ENCODE results near the gene SNX11.
"Not testable (repeated sequence)": the region's sequence is repeated elsewhere in the genome, so short reads cannot be mapped to it uniquely, and the experiment has no call there.

The SNX11 gene

GRCh38 chr17:48071654-48072053 is 35.9 kb upstream of the SNX11 start:
- DNase-seq (ENCODE audit: low spot score in 2 of 2) (no peak), ATAC-seq (replicated peaks; ENCODE audit: extremely low read depth, poor library complexity, severe bottlenecking) (no peak)
- Mint-ChIP-seq H3K36me3 (ENCODE audit: insufficient read depth) (peaks cover 28% of the 10 kb centered on the region), H3K27ac (ENCODE audit: low read depth) (no peak overlapping the region), H3K4me1 (no peaks in the 10 kb centered on the region), H3K9me3 (no peaks in the 10 kb centered on the region), H3K4me3 (no peak overlapping the region), H3K27me3 (no peaks in the 10 kb centered on the region)

DNA sequence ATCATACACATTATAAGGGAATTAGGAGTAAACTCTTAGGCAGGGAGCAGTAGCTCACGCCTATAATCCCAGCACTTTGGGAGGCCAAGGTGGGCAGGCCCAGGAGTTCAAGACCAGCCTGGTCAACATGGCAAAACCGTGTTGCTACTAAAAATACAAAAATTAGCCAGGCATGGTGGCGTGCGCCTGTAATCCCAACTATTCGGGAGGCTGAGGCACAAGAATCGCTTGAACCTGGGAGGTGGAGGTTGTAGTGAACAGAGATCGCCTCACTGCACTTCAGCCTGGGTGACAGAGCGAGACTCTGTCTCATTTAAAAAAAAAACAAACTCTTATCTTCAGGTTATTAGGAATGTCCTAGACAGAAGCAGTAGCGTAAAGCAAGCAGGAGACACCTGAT is 34.8 kb upstream of the SNX11 start:
- not testable (repeated sequence) for H3K9me3 Mint-ChIP-seq; H3K4me3 Mint-ChIP-seq; DNase-seq (ENCODE audit: low spot score in 2 of 2); ATAC-seq (replicated peaks; ENCODE audit: extremely low read depth, poor library complexity, severe bottlenecking); H3K27ac Mint-ChIP-seq (ENCODE audit: low read depth); H3K4me1 Mint-ChIP-seq; H3K27me3 Mint-ChIP-seq
- peaks cover 28% of the 10 kb centered on the region for H3K36me3 Mint-ChIP-seq (ENCODE audit: insufficient read depth)

- not testable (repeated sequence) for H3K4me1 Mint-ChIP-seq; ATAC-seq (replicated peaks; ENCODE audit: extremely low read depth, poor library complexity, severe bottlenecking); H3K4me3 Mint-ChIP-seq; H3K27ac Mint-ChIP-seq (ENCODE audit: low read depth); H3K9me3 Mint-ChIP-seq; H3K27me3 Mint-ChIP-seq; DNase-seq (ENCODE audit: low spot score in 2 of 2)
- H3K36me3 Mint-ChIP-seq (ENCODE audit: insufficient read depth): peaks cover 24% of the 10 kb centered on the region
Observed at GRCh38 chr17:48073566-48074094, 33.9 kb upstream of the SNX11 start.

- peak; percentile 52 for ATAC-seq (replicated peaks; ENCODE audit: extremely low read depth, poor library complexity, severe bottlenecking)
- Mint-ChIP-seq H3K9me3 (no peaks in the 10 kb centered on the region), H3K27me3 (no peaks in the 10 kb centered on the region), H3K4me1 (no peaks in the 10 kb centered on the region), H3K4me3 (no peak overlapping the region), H3K36me3 (ENCODE audit: insufficient read depth) (peaks cover 18% of the 10 kb centered on the region), H3K27ac (ENCODE audit: low read depth) (no peak overlapping the region)
- peak; percentile 63 to 70 for DNase-seq (ENCODE audit: low spot score in 2 of 2)
Observed at GRCh38 chr17:48074322-48075081, 33.1 kb upstream of the SNX11 start.

DNA sequence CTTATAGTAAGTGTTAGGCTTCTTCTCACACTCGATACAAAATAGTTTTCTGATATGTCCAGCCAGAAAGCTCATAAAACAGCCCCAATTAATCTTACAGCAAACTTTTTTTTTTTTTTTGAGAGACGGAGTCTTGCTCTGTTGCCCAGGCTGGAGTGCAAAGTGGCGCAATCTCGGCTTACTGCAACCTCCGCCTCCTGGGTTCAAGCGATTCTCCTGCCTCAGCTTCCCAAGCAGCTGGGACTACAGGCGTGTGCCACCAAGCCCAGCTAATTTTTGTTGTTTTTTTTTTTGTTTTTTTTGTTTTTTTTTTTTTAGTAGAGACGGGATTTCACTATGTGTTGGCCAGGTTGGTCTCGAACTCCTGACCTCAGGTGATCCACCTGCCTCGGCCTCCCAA is 30.4 kb upstream of the SNX11 start:
- H3K4me1 Mint-ChIP-seq; ATAC-seq (replicated peaks; ENCODE audit: extremely low read depth, poor library complexity, severe bottlenecking); H3K27me3 Mint-ChIP-seq; H3K4me3 Mint-ChIP-seq; DNase-seq (ENCODE audit: low spot score in 2 of 2); H3K36me3 Mint-ChIP-seq (ENCODE audit: insufficient read depth); H3K27ac Mint-ChIP-seq (ENCODE audit: low read depth); H3K9me3 Mint-ChIP-seq: not testable (repeated sequence)

GRCh38 chr17:48081858-48082257 is 25.7 kb upstream of the SNX11 start:
- no peaks in the 10 kb centered on the region for H3K9me3 Mint-ChIP-seq
- DNase-seq (ENCODE audit: low spot score in 2 of 2) (no peak), ATAC-seq (replicated peaks; ENCODE audit: extremely low read depth, poor library complexity, severe bottlenecking) (no peak)
- H3K4me1 Mint-ChIP-seq: no peaks in the 10 kb centered on the region
- H3K36me3 Mint-ChIP-seq (ENCODE audit: insufficient read depth): no peaks in the 10 kb centered on the region
- no peaks in the 10 kb centered on the region for H3K27me3 Mint-ChIP-seq
- no peak overlapping the region for H3K27ac Mint-ChIP-seq (ENCODE audit: low read depth)
- H3K4me3 Mint-ChIP-seq: no peak overlapping the region

GRCh38 chr17:48084932-48085331 is 22.6 kb upstream of the SNX11 start:
- H3K4me1 Mint-ChIP-seq: no peaks in the 10 kb centered on the region
- H3K4me3 Mint-ChIP-seq: no peak overlapping the region
- H3K27ac Mint-ChIP-seq (ENCODE audit: low read depth): no peak overlapping the region
- no peaks in the 10 kb centered on the region for H3K36me3 Mint-ChIP-seq (ENCODE audit: insufficient read depth)
- ATAC-seq (replicated peaks; ENCODE audit: extremely low read depth, poor library complexity, severe bottlenecking): no peak
- no peaks in the 10 kb centered on the region for H3K27me3 Mint-ChIP-seq
- no peaks in the 10 kb centered on the region for H3K9me3 Mint-ChIP-seq
- no peak for DNase-seq (ENCODE audit: low spot score in 2 of 2)

DNA sequence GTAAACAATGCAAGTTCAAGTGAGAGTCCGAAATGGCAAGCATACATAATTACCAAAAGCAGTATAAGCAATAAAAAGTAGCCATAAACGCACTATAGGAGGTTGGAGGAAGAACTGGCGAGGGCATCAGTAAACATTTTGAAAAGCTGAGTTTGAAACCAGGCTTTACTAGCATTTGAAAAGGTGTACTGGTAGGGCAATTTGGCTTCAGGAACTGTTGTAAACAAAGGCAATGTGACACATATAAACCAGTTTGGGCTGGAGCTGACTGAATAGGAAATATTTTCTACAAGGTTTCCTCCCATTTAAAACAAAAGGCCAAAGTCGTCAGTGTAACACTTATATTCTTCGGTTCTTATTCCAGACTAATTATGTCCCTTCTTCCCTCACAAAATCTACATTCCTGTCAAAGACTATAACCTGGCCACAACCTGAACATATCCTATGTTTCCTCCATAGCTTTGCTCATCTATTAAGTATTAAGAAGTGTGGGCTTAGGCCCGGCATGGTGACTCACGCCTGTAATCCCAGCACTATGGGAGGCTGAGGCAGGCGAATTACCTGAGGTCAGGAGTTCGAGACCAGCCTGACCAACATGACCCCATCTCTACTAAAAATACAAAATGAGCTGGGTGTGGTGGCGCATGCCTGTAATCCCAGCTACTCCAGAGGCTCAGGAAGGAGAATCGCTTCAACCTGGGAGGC is 14.1 kb upstream of the SNX11 start:
- H3K9me3 Mint-ChIP-seq: no peaks in the 10 kb centered on the region
- H3K27ac Mint-ChIP-seq (ENCODE audit: low read depth): no peak overlapping the region
- no peak for DNase-seq (ENCODE audit: low spot score in 2 of 2)
- no peak for ATAC-seq (replicated peaks; ENCODE audit: extremely low read depth, poor library complexity, severe bottlenecking)
- no peaks in the 10 kb centered on the region for H3K27me3 Mint-ChIP-seq
- no peak overlapping the region for H3K4me3 Mint-ChIP-seq
- H3K36me3 Mint-ChIP-seq (ENCODE audit: insufficient read depth): peaks cover 6% of the 10 kb centered on the region
- H3K4me1 Mint-ChIP-seq: no peaks in the 10 kb centered on the region

GRCh38 chr17:48095611-48096010 is 12.0 kb upstream of the SNX11 start:
- Mint-ChIP-seq H3K4me3 (no peak overlapping the region), H3K9me3 (no peaks in the 10 kb centered on the region), H3K36me3 (ENCODE audit: insufficient read depth) (peaks cover 7% of the 10 kb centered on the region), H3K27me3 (no peaks in the 10 kb centered on the region), H3K27ac (ENCODE audit: low read depth) (no peak overlapping the region), H3K4me1 (peaks cover 8% of the 10 kb centered on the region)
- ATAC-seq (replicated peaks; ENCODE audit: extremely low read depth, poor library complexity, severe bottlenecking) (no peak), DNase-seq (ENCODE audit: low spot score in 2 of 2) (no peak)

GRCh38 chr17:48100160-48100559 is 7.4 kb upstream of the SNX11 start:
- H3K36me3 Mint-ChIP-seq (ENCODE audit: insufficient read depth): peaks cover 12% of the 10 kb centered on the region
- H3K4me3 Mint-ChIP-seq: peak overlapping the region; percentile 87
- DNase-seq (ENCODE audit: low spot score in 2 of 2): no peak
- no peak overlapping the region for H3K27ac Mint-ChIP-seq (ENCODE audit: low read depth)
- no peaks in the 10 kb centered on the region for H3K27me3 Mint-ChIP-seq
- no peaks in the 10 kb centered on the region for H3K9me3 Mint-ChIP-seq
- peaks cover 29% of the 10 kb centered on the region for H3K4me1 Mint-ChIP-seq
- no peak for ATAC-seq (replicated peaks; ENCODE audit: extremely low read depth, poor library complexity, severe bottlenecking)

DNA sequence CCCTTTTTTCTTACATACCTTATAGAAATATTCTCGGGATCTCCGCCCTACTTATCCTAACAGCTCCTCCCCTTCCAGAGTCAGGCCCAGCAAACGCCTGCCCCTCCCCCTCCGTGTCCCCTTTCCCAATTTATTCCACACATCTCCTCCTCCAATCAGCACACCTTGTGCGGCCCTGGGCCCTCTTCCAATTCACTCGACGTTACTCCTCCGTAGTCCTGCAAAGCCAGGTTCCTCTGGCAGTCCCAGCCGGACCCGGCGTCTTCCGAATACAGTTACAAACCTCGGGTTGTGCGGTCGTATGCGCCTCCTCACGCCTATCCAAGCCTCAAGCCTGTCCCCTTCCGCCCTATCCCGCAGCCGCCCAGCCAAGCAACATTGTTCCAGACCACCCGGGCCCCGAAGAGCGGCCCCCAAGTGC is 7.0 kb upstream of the SNX11 start:
- H3K4me1 Mint-ChIP-seq: peaks cover 29% of the 10 kb centered on the region
- peaks cover 12% of the 10 kb centered on the region for H3K36me3 Mint-ChIP-seq (ENCODE audit: insufficient read depth)
- no peaks in the 10 kb centered on the region for H3K27me3 Mint-ChIP-seq
- DNase-seq (ENCODE audit: low spot score in 2 of 2) (no peak), ATAC-seq (replicated peaks; ENCODE audit: extremely low read depth, poor library complexity, severe bottlenecking) (no peak)
- no peaks in the 10 kb centered on the region for H3K9me3 Mint-ChIP-seq
- H3K27ac Mint-ChIP-seq (ENCODE audit: low read depth): peak overlapping the region; percentile 81
- peak overlapping the region; percentile 87 for H3K4me3 Mint-ChIP-seq

- H3K27me3 Mint-ChIP-seq: no peaks in the 10 kb centered on the region
- peak within 1 kb of the TSS; percentile 87 for H3K4me3 Mint-ChIP-seq
- H3K4me1 Mint-ChIP-seq: peaks cover 29% of the 10 kb centered on the region
- no peaks in the 10 kb centered on the region for H3K9me3 Mint-ChIP-seq
- peaks cover 12% of the 10 kb centered on the region for H3K36me3 Mint-ChIP-seq (ENCODE audit: insufficient read depth)
- DNase-seq (ENCODE audit: low spot score in 2 of 2): peak; percentile 82 to 85
- peak; percentile 98 for ATAC-seq (replicated peaks; ENCODE audit: extremely low read depth, poor library complexity, severe bottlenecking)
- H3K27ac Mint-ChIP-seq (ENCODE audit: low read depth): peak within 1 kb of the TSS; percentile 81
Observed at GRCh38 chr17:48101012-48101720, 6.4 kb upstream of the SNX11 start, which contains the start of gene CBX1. Gene CBX1 (minus strand): TSS chr17:48101478. CDS start chr17:48077004, 24,474 bp downstream.

Measured in central memory CD8-positive, alpha-beta T cell (primary cell).